Iris pigment epithelial cell (primary cell): ENCODE measurements around the gene KLF11.
A peak's percentile ranks its signal among the peaks of the same experiment; 100 is the strongest.
"Not testable (repeated sequence)": the region's sequence is repeated elsewhere in the genome, so short reads cannot be mapped to it uniquely, and the experiment has no call there.

Experiments
- DNase-seq: peaks from one replicate; pipeline ENCODE4 v3.0.0-alpha.2; 2011; ENCODE audit warnings: low read depth

KLF11 gene

GRCh38 chr2:10026940-10027569 lies 16.3 kb upstream of the KLF11 start:
- DNase-seq, result no peak

GRCh38 chr2:10027660-10028330 lies 15.6 kb upstream of the KLF11 start:
- DNase-seq, result no peak

- no peak for DNase-seq
These were observed 14.9 kb upstream of the KLF11 start for GRCh38 chr2:10028407-10028987.

- DNase-seq, result no peak
These were observed 14.1 kb upstream of the KLF11 start for GRCh38 chr2:10028988-10029874.

- no peak for DNase-seq
These were observed 13.5 kb upstream of the KLF11 start for GRCh38 chr2:10029875-10030223.

DNA sequence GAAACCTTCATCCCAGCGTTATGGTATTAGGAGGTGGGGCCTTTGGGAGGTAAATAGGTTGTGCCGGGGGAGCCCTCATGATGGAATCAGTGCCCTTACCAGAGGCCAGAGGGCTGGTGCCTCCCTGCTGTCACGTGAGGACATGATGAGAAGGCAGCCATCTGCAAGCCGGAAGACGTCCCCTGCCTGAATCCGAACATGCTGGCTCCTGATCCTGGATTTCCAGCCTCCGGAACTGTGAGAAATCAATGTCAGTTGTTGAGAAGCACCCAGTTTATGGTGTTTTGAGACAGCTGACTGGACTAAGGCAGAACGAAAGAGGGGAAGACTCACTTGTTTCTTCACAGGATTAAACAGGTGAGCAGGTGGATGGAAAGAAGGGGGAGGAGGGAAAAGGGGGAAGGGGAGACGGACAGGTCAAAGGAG lies 13.0 kb upstream of the KLF11 start:
- no peak for DNase-seq

- not testable (repeated sequence) for DNase-seq
These were observed 12.6 kb upstream of the KLF11 start for GRCh38 chr2:10030798-10031197.

DNA sequence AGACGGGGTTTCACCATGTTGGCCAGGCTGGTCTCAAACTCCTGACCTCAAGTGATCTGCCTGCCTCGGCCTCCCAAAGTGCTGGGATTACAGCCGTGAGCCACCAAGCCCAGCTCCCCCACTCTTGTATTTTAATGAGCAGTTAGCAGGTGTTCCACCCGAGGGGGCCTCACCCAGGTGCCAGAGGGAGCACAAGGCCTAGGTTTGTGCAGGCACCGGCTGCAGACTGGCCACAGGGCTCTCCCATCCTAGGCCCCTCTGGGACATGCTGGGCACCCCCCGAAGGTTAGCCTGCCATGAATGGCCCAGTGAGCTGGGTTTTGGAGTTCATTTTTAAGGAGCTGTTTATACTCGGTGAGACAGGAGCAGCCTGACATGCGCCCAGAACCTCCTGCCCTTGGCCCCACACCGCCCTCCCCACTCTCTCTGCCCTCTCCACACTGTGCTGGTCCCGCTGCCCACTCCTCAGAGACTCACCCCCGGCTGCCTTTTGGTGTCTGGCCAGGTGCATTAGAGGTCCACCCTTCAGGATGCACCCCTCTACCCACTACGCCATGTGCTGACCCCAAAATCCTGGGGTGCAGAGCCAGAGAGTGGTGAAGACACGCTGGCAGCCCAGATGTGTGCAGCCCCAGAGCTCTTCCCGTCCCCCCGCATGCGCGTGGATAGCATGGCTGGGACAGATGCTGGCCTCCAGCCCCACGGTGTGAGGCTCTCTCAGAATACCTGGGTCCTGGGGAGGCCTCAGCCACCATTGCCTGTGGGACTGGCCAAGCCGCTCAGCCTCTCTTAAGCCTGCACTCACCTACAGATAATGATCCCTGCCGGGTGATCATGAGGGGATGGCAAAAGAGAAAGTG lies 11.2 kb upstream of the KLF11 start:
- no peak for DNase-seq

- DNase-seq, result no peak
These were observed 10.6 kb upstream of the KLF11 start for GRCh38 chr2:10032746-10033105.

DNA sequence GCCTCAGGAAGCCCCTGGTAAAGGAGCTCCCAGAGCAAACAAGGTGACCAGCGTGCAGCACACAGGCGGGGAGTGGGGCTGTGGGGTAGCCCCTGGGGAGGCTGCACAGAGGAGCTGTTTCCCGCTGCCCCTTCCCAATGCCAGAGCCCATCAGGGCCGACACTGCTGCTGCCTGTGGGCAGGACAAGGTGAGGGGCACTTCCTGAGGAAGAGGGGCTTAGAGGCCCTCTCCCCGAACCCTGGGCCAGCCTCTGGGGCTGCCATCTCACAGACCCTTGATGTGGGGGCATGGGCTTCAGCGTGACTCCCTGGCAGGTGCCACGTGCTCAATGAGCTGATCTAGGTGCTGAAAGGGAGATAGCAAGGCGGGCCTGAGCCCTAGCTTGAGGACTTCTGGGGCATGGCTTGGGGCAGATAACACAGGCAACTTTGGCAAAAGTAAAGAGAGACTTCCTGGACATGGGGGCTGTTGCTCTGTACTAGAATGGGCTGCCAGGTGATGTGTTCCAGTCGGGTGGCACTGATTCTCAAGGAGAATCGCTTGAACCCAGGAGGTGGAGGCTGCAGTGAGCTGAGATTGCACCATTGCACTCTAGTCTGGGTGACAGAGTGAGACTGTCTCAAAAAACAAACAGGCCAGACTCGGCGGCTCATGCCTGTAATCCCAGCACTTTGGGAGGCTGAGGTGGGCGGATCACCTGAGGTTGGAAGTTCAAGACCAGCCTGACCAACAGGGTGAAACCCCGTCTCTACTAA lies 9.9 kb upstream of the KLF11 start:
- no peak for DNase-seq

DNA sequence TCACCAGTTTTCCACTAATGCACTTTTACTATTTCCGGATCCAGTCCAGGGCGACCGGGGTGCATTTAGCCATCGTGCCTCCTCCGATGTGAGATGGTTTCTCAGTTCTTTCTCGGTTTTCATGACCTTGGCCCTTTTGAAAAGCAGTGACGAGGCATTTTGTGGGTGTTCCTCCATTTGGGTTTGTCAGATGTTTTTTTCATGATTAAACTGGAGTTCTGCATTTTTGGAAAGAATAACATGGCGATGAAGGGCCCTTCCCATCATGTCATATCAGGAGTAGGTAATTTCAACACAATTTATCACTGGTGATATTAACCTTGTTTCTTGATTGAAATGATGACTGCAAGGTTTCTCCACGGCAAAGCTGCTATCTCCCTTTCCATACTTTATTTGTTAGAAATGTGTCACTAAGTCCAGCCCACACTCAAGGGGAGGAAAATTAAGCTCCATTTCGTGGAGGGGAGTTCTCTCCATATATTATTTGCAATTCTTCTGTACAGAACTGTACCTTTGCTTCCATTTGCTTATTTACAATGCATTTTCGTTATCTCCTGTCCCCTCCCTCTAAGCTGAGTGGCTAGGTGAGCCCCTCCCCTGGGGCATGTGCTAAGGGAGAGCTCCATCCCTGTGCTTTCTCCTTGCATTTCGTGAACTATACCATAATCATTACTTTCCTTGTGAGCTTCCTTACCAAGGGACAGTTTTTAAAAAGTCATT lies 8.9 kb upstream of the KLF11 start:
- no peak for DNase-seq

- DNase-seq, result no peak
These were observed 8.3 kb upstream of the KLF11 start for GRCh38 chr2:10035053-10035422.

GRCh38 chr2:10035633-10036032 lies 7.7 kb upstream of the KLF11 start:
- no peak for DNase-seq

- DNase-seq, result peak; percentile 55
These were observed 7.1 kb upstream of the KLF11 start for GRCh38 chr2:10036095-10036884.

GRCh38 chr2:10038123-10038522 lies 5.2 kb upstream of the KLF11 start:
- no peak for DNase-seq

DNA sequence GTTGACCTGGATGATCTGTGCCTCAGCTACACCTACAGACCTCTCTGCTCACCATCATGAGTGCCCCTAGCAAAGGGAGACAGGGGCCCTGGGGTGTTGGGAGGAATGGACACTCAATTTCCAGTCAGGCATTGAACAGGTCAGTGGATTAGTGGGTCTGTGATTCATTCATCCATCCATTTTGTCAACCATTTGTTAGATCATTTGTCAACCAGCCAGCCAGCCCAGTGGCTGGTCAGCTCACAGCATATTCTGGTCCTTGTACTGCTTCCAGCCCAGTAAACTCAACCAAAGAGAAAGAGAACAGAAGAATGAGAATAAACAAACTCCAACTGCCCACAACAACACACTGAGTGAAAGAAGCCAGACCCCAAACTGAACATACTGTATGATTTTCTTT lies 4.6 kb upstream of the KLF11 start:
- DNase-seq, result no peak

DNA sequence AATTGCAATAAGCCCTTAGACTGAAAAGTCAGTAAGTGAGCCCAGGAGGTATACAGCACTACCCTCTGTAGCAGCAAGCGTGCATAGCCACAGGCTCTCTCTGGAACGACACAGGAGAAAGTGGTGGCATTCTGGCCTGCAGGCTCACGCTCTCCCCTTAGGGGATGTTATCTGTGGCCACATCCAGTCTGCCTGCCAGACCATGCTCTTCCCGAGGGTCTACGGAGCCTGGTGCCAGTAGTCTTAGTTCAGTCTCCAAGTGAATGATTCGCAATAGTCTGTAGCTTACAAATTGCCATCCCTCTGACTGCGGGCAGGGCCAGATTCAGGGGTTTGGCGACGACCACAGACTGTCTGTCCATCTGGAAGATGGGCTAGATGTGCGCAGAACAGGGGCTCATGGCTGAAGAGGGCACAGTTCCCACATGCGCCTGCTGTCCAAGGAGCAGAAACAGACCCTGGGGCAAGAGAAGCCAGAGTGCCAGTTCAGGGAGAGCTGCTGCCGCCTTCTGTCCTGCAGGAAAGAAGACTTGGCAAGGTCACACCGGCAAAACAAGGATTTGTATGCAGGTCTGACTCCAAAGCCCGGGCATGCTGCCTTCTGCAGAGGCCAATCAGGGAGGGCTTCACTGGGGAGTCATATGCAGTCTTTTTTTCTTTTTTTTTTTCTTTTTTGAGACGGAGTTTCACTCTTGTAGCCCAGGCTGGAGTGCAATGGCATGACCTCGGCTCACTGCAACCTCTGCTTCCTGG lies 3.5 kb upstream of the KLF11 start:
- DNase-seq, result no peak

- DNase-seq, result no peak
These were observed 1.6 kb upstream of the KLF11 start for GRCh38 chr2:10041711-10042110.
